H9 (cell line): Measurements from ENCODE around the gene GJB2. TPM values are rescaled to one million over a fixed set of nuclear protein-coding genes. Genes with fewer than 3 reads are reported as not detected.
A peak's percentile ranks its signal among the peaks of the same experiment; 100 is the strongest.

Experiments used
- DNase-seq: peaks from one replicate; pipeline ENCODE4 v3.0.0-alpha.2; 2017
- H2AFZ ChIP-seq: one replicate; pipeline ENCODE4 v1.6.1; 2013; ENCODE audit warnings: mild to moderate bottlenecking, low read length, control low read depth, moderate library complexity
- H2AK5ac ChIP-seq: 2 replicates; pipeline ENCODE4 v1.6.1; 2013; ENCODE audit warnings: low read length, control low read depth, mixed read lengths; ENCODE audit not compliant: insufficient read length
- H2BK120ac ChIP-seq: one replicate; pipeline ENCODE4 v1.6.1; 2013; ENCODE audit warnings: low read depth, mild to moderate bottlenecking, low read length, control low read depth, inconsistent platforms; ENCODE audit not compliant: poor library complexity, severe bottlenecking
- H2BK12ac ChIP-seq: 2 replicates; pipeline ENCODE4 v1.6.1; 2013; ENCODE audit warnings: low read length, control low read depth, mixed read lengths, low read depth; ENCODE audit not compliant: insufficient read length
- H2BK15ac ChIP-seq: 2 replicates; pipeline ENCODE4 v1.6.1; 2013; ENCODE audit warnings: low read depth, low read length, control low read depth
- H2BK20ac ChIP-seq: one replicate; pipeline ENCODE4 v1.6.1; 2013; ENCODE audit warnings: low read depth, mild to moderate bottlenecking, low read length, control low read depth, inconsistent platforms; ENCODE audit not compliant: poor library complexity, severe bottlenecking
- H2BK5ac ChIP-seq: 2 replicates; pipeline ENCODE4 v1.6.1; 2013; ENCODE audit warnings: low read length, control low read depth, mixed read lengths; ENCODE audit not compliant: insufficient read length
- H3K14ac ChIP-seq: 2 replicates; pipeline ENCODE4 v1.6.1; 2013; ENCODE audit warnings: low read length, control low read depth; ENCODE audit not compliant: insufficient read depth
- H3K18ac ChIP-seq: 2 replicates; pipeline ENCODE4 v1.6.1; 2013; ENCODE audit warnings: low read depth, mild to moderate bottlenecking, mixed read lengths, low read length, control low read depth; ENCODE audit not compliant: insufficient read length
- H3K23ac ChIP-seq: 2 replicates; pipeline ENCODE4 v1.6.1; 2013; ENCODE audit warnings: low read length, control low read depth, mixed read lengths, low read depth; ENCODE audit not compliant: insufficient read length
- H3K23me2 ChIP-seq: 2 replicates; pipeline ENCODE4 v1.6.1; 2013; ENCODE audit warnings: low read depth, mild to moderate bottlenecking, mixed read lengths, low read length, control low read depth; ENCODE audit not compliant: insufficient read length, poor library complexity, severe bottlenecking
- H3K27ac ChIP-seq: 2 replicates; pipeline ENCODE4 v1.5.1; 2013; ENCODE audit warnings: low read length, control low read depth, mixed read lengths, low read depth; ENCODE audit not compliant: insufficient read length
- H3K27me3 ChIP-seq: 2 replicates; pipeline ENCODE4 v1.6.1; 2013; ENCODE audit warnings: low read length, control low read depth, inconsistent platforms; ENCODE audit not compliant: insufficient read depth
- H3K4ac ChIP-seq: 2 replicates; pipeline ENCODE4 v1.6.1; 2013; ENCODE audit warnings: low read depth, mild to moderate bottlenecking, control low read depth, inconsistent platforms, low read length, moderate library complexity
- H3K4me1 ChIP-seq: 2 replicates; pipeline ENCODE4 v1.6.1; 2013; ENCODE audit warnings: low read length, control low read depth, inconsistent platforms; ENCODE audit not compliant: insufficient read depth
- H3K4me2 ChIP-seq: 2 replicates; pipeline ENCODE4 v1.6.1; 2013; ENCODE audit warnings: low read length, control low read depth, mixed read lengths; ENCODE audit not compliant: insufficient read length, insufficient read depth
- H3K56ac ChIP-seq: 2 replicates; pipeline ENCODE4 v1.6.1; 2013; ENCODE audit warnings: low read depth, mild to moderate bottlenecking, mixed read lengths, low read length, control low read depth; ENCODE audit not compliant: insufficient read length
- H3K79me1 ChIP-seq: 2 replicates; pipeline ENCODE4 v1.6.1; 2013; ENCODE audit warnings: low read depth, mild to moderate bottlenecking, moderate library complexity, low read length, control low read depth, inconsistent platforms; ENCODE audit not compliant: insufficient read depth, poor library complexity, severe bottlenecking
- H3K79me2 ChIP-seq: 2 replicates; pipeline ENCODE4 v1.6.1; 2013; ENCODE audit warnings: low read length, control low read depth, inconsistent platforms; ENCODE audit not compliant: insufficient read depth
- H3K9ac ChIP-seq: 2 replicates; pipeline ENCODE4 v1.6.1; 2013; ENCODE audit warnings: low read length, control low read depth, mixed read lengths; ENCODE audit not compliant: insufficient read length; ENCODE audit errors: extremely low read depth
- H3K9me3 ChIP-seq: one replicate; pipeline ENCODE4 v1.6.1; 2013; ENCODE audit warnings: low read depth, low read length, inconsistent platforms; ENCODE audit not compliant: control insufficient read depth
- H3T11ph ChIP-seq: one replicate; pipeline ENCODE4 v1.6.1; 2013; ENCODE audit warnings: mild to moderate bottlenecking, low read length, control low read depth, inconsistent platforms
- H4K20me1 ChIP-seq: one replicate; pipeline ENCODE4 v1.6.1; 2013; ENCODE audit not compliant: control insufficient read depth, insufficient read length, insufficient read depth
- H4K5ac ChIP-seq: 2 replicates; pipeline ENCODE4 v1.6.1; 2013; ENCODE audit warnings: low read depth, mild to moderate bottlenecking, mixed read lengths, low read length, control low read depth; ENCODE audit not compliant: insufficient read length
- H4K8ac ChIP-seq: replicated peaks from 2 replicates; pipeline ENCODE4 v1.6.1; 2013; ENCODE audit warnings: low read length, control low read depth, mixed read lengths, low read depth; ENCODE audit not compliant: insufficient read length
- H4K91ac ChIP-seq: 2 replicates; pipeline ENCODE4 v1.6.1; 2013; ENCODE audit warnings: low read depth, mild to moderate bottlenecking, moderate library complexity, mixed read lengths, low read length, control low read depth; ENCODE audit not compliant: insufficient read length
- H3K27ac Mint-ChIP-seq, 3 experiments: 2 replicates in 2 of 3; 3 replicates in 1 of 3; pipeline ENCODE4 v1.8.0; 2020 to 2021; ENCODE audit warnings: mixed read lengths in 3 of 3, mild to moderate bottlenecking in 1 of 3, moderate library complexity in 1 of 3
- H3K27me3 Mint-ChIP-seq: 2 replicates; pipeline ENCODE4 v1.8.0; 2021; ENCODE audit warnings: low read depth, mild to moderate bottlenecking, moderate library complexity, mixed read lengths
- H3K36me3 Mint-ChIP-seq, 3 experiments: 2 replicates in 2 of 3; 3 replicates in 1 of 3; pipeline ENCODE4 v1.8.0; 2020 to 2021; ENCODE audit warnings: low read depth in 3 of 3, mixed read lengths in 3 of 3; ENCODE audit not compliant: insufficient read depth in 1 of 3
- H3K4me1 Mint-ChIP-seq, 2 experiments: 2 replicates each; pipeline ENCODE4 v1.8.0; 2020; ENCODE audit warnings: mixed read lengths in 2 of 2
- H3K4me3 Mint-ChIP-seq, 2 experiments: 2 replicates in 1 of 2; 3 replicates in 1 of 2; pipeline ENCODE4 v1.8.0; 2020 to 2021; ENCODE audit warnings: mild to moderate bottlenecking in 2 of 2, mixed read lengths in 2 of 2, moderate library complexity in 1 of 2
- H3K9me3 Mint-ChIP-seq, 2 experiments: 2 replicates in 1 of 2; 3 replicates in 1 of 2; pipeline ENCODE4 v1.8.0; 2020; ENCODE audit warnings: mild to moderate bottlenecking in 2 of 2, mixed read lengths in 2 of 2, moderate library complexity in 1 of 2
- CTCF ChIP-seq: fragments of 200-600 bp; sonication (generic); conservative IDR thresholded peaks from 3 replicates; pipeline ENCODE4 v1.8.0; 2021; ENCODE audit warnings: antibody characterized with exemption, mild to moderate bottlenecking
- whole genome bisulfite sequencing: extraction: QIAGEN DNeasy Blood & Tissue Kit; methylation state at CpG from one replicate; pipeline ENCODE4 v1.1.7; 2013; ENCODE audit warnings: missing lambda C conversion rate, low lambda C conversion rate, mixed read lengths; ENCODE audit not compliant: insufficient read length; ENCODE audit errors: extremely low coverage; 5-methylcytosine and 5-hydroxymethylcytosine counted together
- total RNA-seq: library from RNA; stranded (reverse); gene quantifications from 2 replicates; pipeline ENCODE4 v1.2.1, GENCODE V29; 2021

Gene GJB2
- total RNA-seq, 1 experiment from 2014 or later, result 0.28 TPM

GRCh38 chr13:20188667-20189553, 3.8 kb downstream of the GJB2 start:
- Mint-ChIP-seq H3K9me3 (0 out of 5 replicates have a peak, but pooled peaks cover 0 to 2% of the 10 kb centered on the region in 2 experiments), H3K27ac (no peak overlapping the region), H3K4me1 (peaks cover 6 to 14% of the 10 kb centered on the region in 2 experiments), H3K27me3 (peaks cover 61% of the 10 kb centered on the region), H3K4me3 (no peak overlapping the region), H3K36me3 (no peaks in the 10 kb centered on the region)
- H3K79me2 ChIP-seq, result no peaks in the 10 kb centered on the region
- no CpG with 5 or more reads among the region's 28 CpGs for WGBS
- no peak overlapping the region for H3K4me2 ChIP-seq
- H2AFZ ChIP-seq, result no peak overlapping the region
- H2BK12ac ChIP-seq, result no peak overlapping the region
- no peak overlapping the region for H3K56ac ChIP-seq
- peak; percentile 67 for DNase-seq
- peaks cover 18% of the 10 kb centered on the region for H3K23me2 ChIP-seq
- peaks cover 35% of the 10 kb centered on the region for H3K27me3 ChIP-seq
- H3K18ac ChIP-seq, result no peak overlapping the region
- H2BK20ac ChIP-seq, result no peak overlapping the region
- no peak overlapping the region for H2BK15ac ChIP-seq
- H2AK5ac ChIP-seq, result no peak overlapping the region
- H2BK120ac ChIP-seq, result no peak overlapping the region
- H3K4me1 ChIP-seq, result no peaks in the 10 kb centered on the region
- H3K27ac ChIP-seq, result no peak overlapping the region
- no peak overlapping the region for H3K23ac ChIP-seq
- H3K14ac ChIP-seq, result no peak overlapping the region
- H3K9ac ChIP-seq, result no peak overlapping the region
- H4K5ac ChIP-seq, result no peak overlapping the region
- H3K4ac ChIP-seq, result no peak overlapping the region
- TF ChIP-seq CTCF, result peak; percentile 65
- no peak overlapping the region for H4K91ac ChIP-seq
- H4K8ac ChIP-seq, result no peak overlapping the region
- no peaks in the 10 kb centered on the region for H3K9me3 ChIP-seq
- no peak overlapping the region for H2BK5ac ChIP-seq
- H4K20me1 ChIP-seq, result peaks cover 2% of the 10 kb centered on the region
- H3T11ph ChIP-seq, result no peak overlapping the region
- no peaks in the 10 kb centered on the region for H3K79me1 ChIP-seq
